Dermis microvascular lymphatic vessel endothelial cell (primary cell): ENCODE results near the gene SRRM2. TPM values are rescaled to one million over a fixed set of nuclear protein-coding genes. Genes with fewer than 3 reads are reported as not detected.

Source experiments
- DNase-seq, 2 donors: peaks; one replicate each; pipeline versions ENCODE4 v3.0.0 to v3.0.0-alpha.2; 2010; ENCODE audit warnings: low read depth in 2 of 2
- total RNA-seq: library from RNA; depleted of rRNA; stranded (reverse); fragments of >200 nt; gene quantifications from 2 replicates; pipeline ENCODE4 v1.2.1, GENCODE V29; 2014

SRRM2 gene
- total RNA-seq, 1 donor from 2014 or later, result 23.0 TPM

DNA sequence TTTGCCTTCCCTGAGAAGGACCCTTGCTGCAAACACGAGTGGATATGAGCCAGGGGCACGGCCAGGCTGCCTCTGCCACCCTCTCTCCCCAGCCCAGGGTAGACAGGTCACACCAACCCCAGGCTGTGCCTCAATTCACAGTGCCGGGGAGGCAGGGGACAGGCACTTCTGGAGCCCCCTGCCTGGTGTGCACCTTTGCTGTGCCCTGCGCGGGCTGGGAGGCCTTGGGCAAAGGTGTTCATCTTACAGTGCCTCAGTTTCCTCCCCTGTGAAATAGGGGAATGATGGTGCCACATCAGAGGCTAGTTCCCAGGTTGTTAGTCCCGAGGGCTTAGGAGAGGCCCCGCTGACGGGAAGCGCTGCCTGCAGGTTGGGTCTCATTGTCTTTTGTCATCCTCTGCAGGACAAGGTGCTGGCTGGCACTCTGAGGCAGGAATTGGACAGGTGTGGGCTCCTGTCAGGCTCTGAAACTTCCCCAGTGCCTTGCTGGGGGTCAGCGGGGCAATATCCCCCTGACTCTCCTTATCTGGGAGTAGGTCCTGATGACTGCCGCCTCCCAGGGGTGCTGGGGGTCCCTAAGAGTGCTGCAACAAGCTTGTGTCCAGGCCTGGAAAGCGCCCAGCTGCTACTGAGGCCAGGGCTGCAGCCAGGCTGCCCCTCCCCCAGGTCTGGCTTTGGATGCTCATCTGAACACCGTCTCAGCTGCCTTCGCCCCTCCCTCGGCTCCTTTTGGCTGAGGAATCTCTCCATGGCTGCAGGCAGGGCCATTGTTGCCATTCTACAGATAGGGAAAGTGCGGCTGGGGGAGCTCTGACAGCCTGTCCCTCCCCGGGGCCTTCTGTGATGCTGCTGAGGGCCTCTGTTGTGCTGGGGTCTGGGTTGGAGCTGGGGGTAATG lies 67.7 kb downstream of the SRRM2 start:
- DNase-seq, result no peak

Other genes starting within 250 kb of the SRRM2 start
- 5.5 and 16.6 TPM in 2 replicates for gene ATP6V0C, start 238.7 kb upstream of the SRRM2 start, total RNA-seq
- gene AMDHD2, start 232.3 kb upstream of the SRRM2 start, total RNA-seq, result 30.0 and 59.0 TPM in 2 replicates
- gene CEMP1, start 221.2 kb upstream of the SRRM2 start, total RNA-seq, result not detected in 2 replicates
- gene PDPK1, start 214.6 kb upstream of the SRRM2 start, total RNA-seq, result 12.8 and 17.1 TPM in 2 replicates
- 14.4 and 19.3 TPM in 2 replicates for gene KCTD5, start 70.1 kb upstream of the SRRM2 start, total RNA-seq
- 0.13 and 0.25 TPM in 2 replicates for gene PRSS27, start 32.4 kb upstream of the SRRM2 start, total RNA-seq
- 224 and 321 TPM in 2 replicates for gene ELOB, start 24.6 kb downstream of the SRRM2 start, total RNA-seq
- not detected in 2 replicates for gene PRSS33, start 34.9 kb downstream of the SRRM2 start, total RNA-seq
- not detected in 2 replicates for gene PRSS41, start 45.8 kb downstream of the SRRM2 start, total RNA-seq
- 0.89 and 1.8 TPM in 2 replicates for gene PRSS21, start 64.6 kb downstream of the SRRM2 start, total RNA-seq
- gene ZG16B, start 77.7 kb downstream of the SRRM2 start, total RNA-seq, result 0.13 TPM in 1 of 2 replicates, not detected in the other
- gene PRSS22, start 105.5 kb downstream of the SRRM2 start, total RNA-seq, result not detected in 2 replicates
- 31.5 and 33.1 TPM in 2 replicates for gene FLYWCH2, start 130.6 kb downstream of the SRRM2 start, total RNA-seq
- 19.0 and 26.6 TPM in 2 replicates for gene FLYWCH1, start 159.3 kb downstream of the SRRM2 start, total RNA-seq
- not detected in 2 replicates for gene KREMEN2, start 211.6 kb downstream of the SRRM2 start, total RNA-seq
- gene PAQR4, start 216.7 kb downstream of the SRRM2 start, total RNA-seq, result 4.8 and 7.4 TPM in 2 replicates
- 2.5 and 3.6 TPM in 2 replicates for gene PKMYT1, start 227.8 kb downstream of the SRRM2 start, total RNA-seq